Osteocyte (in vitro differentiated cells): ENCODE results near the gene ARL10. TPM values are rescaled to one million over a fixed set of nuclear protein-coding genes. Genes with fewer than 3 reads are reported as not detected.

ENCODE experiments used
- DNase-seq: peaks from one replicate; pipeline ENCODE4 v3.0.0; 2021; ENCODE audit warnings: mixed read lengths; ENCODE audit not compliant: unreplicated experiment; ENCODE audit errors: extremely low spot score
- H3K27ac Mint-ChIP-seq: one replicate; pipeline ENCODE4 v1.8.0; 2021; ENCODE audit warnings: mild to moderate bottlenecking, mixed read lengths; ENCODE audit not compliant: unreplicated experiment
- H3K27me3 Mint-ChIP-seq: one replicate; pipeline ENCODE4 v1.8.0; 2021; ENCODE audit warnings: mixed read lengths; ENCODE audit not compliant: unreplicated experiment
- H3K36me3 Mint-ChIP-seq: one replicate; pipeline ENCODE4 v1.8.0; 2021; ENCODE audit warnings: mixed read lengths; ENCODE audit not compliant: unreplicated experiment
- H3K4me1 Mint-ChIP-seq: one replicate; pipeline ENCODE4 v1.8.0; 2021; ENCODE audit warnings: mixed read lengths; ENCODE audit not compliant: unreplicated experiment
- H3K4me3 Mint-ChIP-seq: one replicate; pipeline ENCODE4 v1.8.0; 2021; ENCODE audit warnings: mild to moderate bottlenecking, moderate library complexity, mixed read lengths; ENCODE audit not compliant: unreplicated experiment
- H3K9me3 Mint-ChIP-seq: one replicate; pipeline ENCODE4 v1.8.0; 2021; ENCODE audit warnings: mixed read lengths; ENCODE audit not compliant: unreplicated experiment
- long read RNA-seq: library from polyadenylated mRNA; unstranded; transcript quantifications from one replicate; pipeline ENCODE4 v2.0.0, GENCODE V29; 2021
- total RNA-seq: library from RNA; stranded (reverse); gene quantifications from 2 replicates; pipeline ENCODE4 v1.2.1, GENCODE V29; 2021
- TF ChIP-seq, protein P1 (sequence below): fragments of 200-600 bp; sonication (generic); IDR thresholded peaks from 2 replicates; pipeline ENCODE4 v1.5.0; 2021; ENCODE audit warnings: antibody characterized with exemption, mild to moderate bottlenecking, moderate library complexity

The ARL10 gene, protein sequence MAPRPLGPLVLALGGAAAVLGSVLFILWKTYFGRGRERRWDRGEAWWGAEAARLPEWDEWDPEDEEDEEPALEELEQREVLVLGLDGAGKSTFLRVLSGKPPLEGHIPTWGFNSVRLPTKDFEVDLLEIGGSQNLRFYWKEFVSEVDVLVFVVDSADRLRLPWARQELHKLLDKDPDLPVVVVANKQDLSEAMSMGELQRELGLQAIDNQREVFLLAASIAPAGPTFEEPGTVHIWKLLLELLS
- total RNA-seq = 25.9 and 32.8 TPM in 2 replicates
- long read RNA-seq, partial matches to known transcripts = 1 of 8 reads
- long read RNA-seq, other reads (novel, unspliced or antisense) = 7 of 8 reads

GRCh38 chr5:176365351-176366231, at the start of gene ARL10:
TSS of gene ARL10 (plus strand) at chr5:176365487. CDS start at chr5:176365564, 77 bp downstream.
- Mint-ChIP-seq H3K9me3 (no peaks in the 10 kb centered on the region), H3K4me1 (peaks cover 13% of the 10 kb centered on the region), H3K27me3 (no peaks in the 10 kb centered on the region), H3K36me3 (peaks cover 20% of the 10 kb centered on the region), H3K27ac (peak within 1 kb of the TSS; percentile 38), H3K4me3 (peak within 1 kb of the TSS; percentile 72)
- DNase-seq = peak; percentile 87
- TF ChIP-seq, protein P1, sequence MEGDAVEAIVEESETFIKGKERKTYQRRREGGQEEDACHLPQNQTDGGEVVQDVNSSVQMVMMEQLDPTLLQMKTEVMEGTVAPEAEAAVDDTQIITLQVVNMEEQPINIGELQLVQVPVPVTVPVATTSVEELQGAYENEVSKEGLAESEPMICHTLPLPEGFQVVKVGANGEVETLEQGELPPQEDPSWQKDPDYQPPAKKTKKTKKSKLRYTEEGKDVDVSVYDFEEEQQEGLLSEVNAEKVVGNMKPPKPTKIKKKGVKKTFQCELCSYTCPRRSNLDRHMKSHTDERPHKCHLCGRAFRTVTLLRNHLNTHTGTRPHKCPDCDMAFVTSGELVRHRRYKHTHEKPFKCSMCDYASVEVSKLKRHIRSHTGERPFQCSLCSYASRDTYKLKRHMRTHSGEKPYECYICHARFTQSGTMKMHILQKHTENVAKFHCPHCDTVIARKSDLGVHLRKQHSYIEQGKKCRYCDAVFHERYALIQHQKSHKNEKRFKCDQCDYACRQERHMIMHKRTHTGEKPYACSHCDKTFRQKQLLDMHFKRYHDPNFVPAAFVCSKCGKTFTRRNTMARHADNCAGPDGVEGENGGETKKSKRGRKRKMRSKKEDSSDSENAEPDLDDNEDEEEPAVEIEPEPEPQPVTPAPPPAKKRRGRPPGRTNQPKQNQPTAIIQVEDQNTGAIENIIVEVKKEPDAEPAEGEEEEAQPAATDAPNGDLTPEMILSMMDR = no peak

DNA sequence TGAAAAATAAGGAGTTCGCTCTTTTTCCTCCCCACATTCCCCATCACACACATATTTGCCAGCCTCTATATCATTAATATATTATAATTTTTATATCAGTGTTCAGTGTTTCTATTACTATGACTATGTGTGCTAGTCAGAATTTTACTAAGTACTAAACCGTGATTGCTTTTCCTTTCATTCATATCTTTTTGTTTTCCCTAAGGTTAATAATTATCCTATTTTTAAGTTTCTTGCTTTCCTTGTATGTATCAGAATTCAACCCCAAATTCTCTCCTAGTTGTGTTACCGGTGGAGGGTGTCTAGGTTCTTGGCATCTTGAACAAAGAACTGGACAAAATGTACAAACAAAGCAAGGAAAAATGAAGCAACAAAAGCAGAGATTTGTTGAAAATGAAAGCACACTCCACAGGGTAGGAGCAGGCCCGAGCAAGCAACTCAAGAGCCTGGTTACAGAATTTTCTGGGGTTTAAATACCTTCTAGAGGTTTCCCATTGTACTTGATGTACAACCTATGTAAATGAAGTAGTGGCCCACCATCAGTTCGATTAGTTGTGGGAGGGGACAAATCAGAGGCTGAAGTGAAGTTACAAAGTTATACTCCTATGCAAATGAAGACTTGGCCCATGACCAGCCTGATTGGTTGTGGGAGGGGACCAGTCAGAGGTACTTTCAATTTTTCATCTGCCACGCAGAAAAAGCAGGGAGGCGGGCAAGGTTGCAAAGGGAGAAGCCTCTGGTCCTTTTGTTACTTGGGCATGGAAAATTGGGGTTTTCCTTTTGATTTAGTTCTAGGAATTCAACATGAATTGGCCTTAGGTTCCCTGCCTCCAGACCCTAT, 47.5 kb upstream of the ARL10 start:
- H3K4me3 Mint-ChIP-seq = no peak overlapping the region
- TF ChIP-seq, protein P1 = no peak

GRCh38 chr5:176319827-176320554, 45.3 kb upstream of the ARL10 start:
- Mint-ChIP-seq H3K27me3 (no peaks in the 10 kb centered on the region), H3K36me3 (peaks cover 33% of the 10 kb centered on the region), H3K9me3 (no peaks in the 10 kb centered on the region), H3K4me3 (no peak overlapping the region), H3K4me1 (no peaks in the 10 kb centered on the region), H3K27ac (no peak overlapping the region)
- TF ChIP-seq, protein P1 = peak; percentile 25
- DNase-seq = no peak

More for the DNA sequence above, 47.5 kb upstream of the ARL10 start:
- H3K27ac Mint-ChIP-seq = no peak overlapping the region
- no peak for DNase-seq
- no peaks in the 10 kb centered on the region for H3K27me3 Mint-ChIP-seq
- peaks cover 35% of the 10 kb centered on the region for H3K36me3 Mint-ChIP-seq
- H3K9me3 Mint-ChIP-seq = no peaks in the 10 kb centered on the region
- H3K4me1 Mint-ChIP-seq = no peaks in the 10 kb centered on the region

GRCh38 chr5:176320577-176320976, 44.7 kb upstream of the ARL10 start:
- H3K4me1 Mint-ChIP-seq = no peaks in the 10 kb centered on the region
- peaks cover 27% of the 10 kb centered on the region for H3K36me3 Mint-ChIP-seq
- no peaks in the 10 kb centered on the region for H3K27me3 Mint-ChIP-seq
- H3K4me3 Mint-ChIP-seq = no peak overlapping the region
- TF ChIP-seq, protein P1 = no peak
- no peaks in the 10 kb centered on the region for H3K9me3 Mint-ChIP-seq
- no peak for DNase-seq
- no peak overlapping the region for H3K27ac Mint-ChIP-seq
